ENCODE data around the gene ARHGAP6. TPM values are rescaled to one million over a fixed set of nuclear protein-coding genes. Genes with fewer than 3 reads are reported as not detected.

Gene ARHGAP6
- total RNA-seq, 1 experiment from 2014 or later = 0.10 TPM

DNA sequence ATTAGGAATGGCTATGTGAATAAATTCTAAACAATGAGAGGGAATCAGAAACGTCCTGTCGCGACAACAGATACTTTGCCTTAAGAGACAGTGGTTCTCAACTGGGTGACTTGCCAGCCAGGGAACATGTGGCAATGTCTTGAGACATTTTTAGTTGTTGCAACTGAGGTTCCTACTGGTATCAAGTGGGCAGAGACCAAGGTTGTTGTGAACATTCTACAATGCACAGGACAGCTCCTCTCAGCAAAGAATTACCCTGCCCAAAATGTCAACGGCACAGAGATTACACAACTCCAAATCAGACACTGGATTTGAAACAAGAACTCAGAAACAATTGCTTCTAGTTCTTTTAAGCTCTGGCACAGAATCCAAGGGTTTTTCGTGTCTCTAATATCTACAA, 128.6 kb downstream of the ARHGAP6 start:
- no TSS peak for BruUV-seq (replicated peaks)
- no peaks in the 10 kb centered on the region for H3K27me3 ChIP-seq (ENCODE audit: insufficient read depth, low read length)
- H3K9me3 ChIP-seq (ENCODE audit: control insufficient read depth in 1 of 2, insufficient read depth in 1 of 2, low read depth in 1 of 2, low read length in 2 of 2) = no peaks in the 10 kb centered on the region
- H2AFZ ChIP-seq (ENCODE audit: low read depth, low read length, poor library complexity, severe bottlenecking) = no peak overlapping the region
- no peaks in the 10 kb centered on the region for H3K36me3 ChIP-seq (ENCODE audit: control insufficient read depth in 1 of 2, insufficient read depth in 2 of 2, low read length in 2 of 2)
- H3K27ac ChIP-seq (ENCODE audit: low read depth, low read length) = no peak overlapping the region
- no peak overlapping the region for H3K9ac ChIP-seq (ENCODE audit: low read length)
- H3K4me2 ChIP-seq (ENCODE audit: low read length) = no peak overlapping the region
- ChIA-PET RAD21 (ENCODE audit: low non-redundant PET in 1 of 2, low total read pairs in 2 of 2, uncharacterized antibody in 2 of 2, unreplicated experiment in 2 of 2) (no interaction called here), POLR2A (no interaction called here), CTCF (no interaction called here)
- H3K4me1 ChIP-seq (ENCODE audit: control insufficient read depth in 1 of 2, insufficient read depth in 2 of 2, low read length in 2 of 2) = no peaks in the 10 kb centered on the region
- H3K9me2 ChIP-seq (ENCODE audit: insufficient read depth) = no peaks in the 10 kb centered on the region
- DNase-seq (ENCODE audit: low read depth, low spot score) = no peak
- H3K79me2 ChIP-seq (ENCODE audit: insufficient read depth, low read length) = no peaks in the 10 kb centered on the region
- ATAC-seq = no peak
- no peaks in the 10 kb centered on the region for H4K20me1 ChIP-seq (ENCODE audit: insufficient read depth)
- intact Hi-C loops (cut with micrococcal nuclease) = no loop called here
- TF ChIP-seq EZH2phosphoT487 (IDR thresholded peaks at IDR 0.05; ENCODE audit: borderline replicate concordance) (no peak), SIN3A (IDR thresholded peaks at IDR 0.05; ENCODE audit: low read depth) (no peak), ZBTB33 (IDR thresholded peaks at IDR 0.05; ENCODE audit: extremely low read depth, insufficient replicate concordance, low read length) (no peak), TCF7L2 (IDR thresholded peaks at IDR 0.05; ENCODE audit: borderline replicate concordance, extremely low read depth, insufficient read depth, insufficient read length) (no peak), EZH2 (IDR thresholded peaks at IDR 0.05) (no peak)
- H3K4me3 ChIP-seq (replicated peaks in 1 of 2; ENCODE audit: low read depth in 1 of 2, low read length in 2 of 2) = no peak overlapping the region

DNA sequence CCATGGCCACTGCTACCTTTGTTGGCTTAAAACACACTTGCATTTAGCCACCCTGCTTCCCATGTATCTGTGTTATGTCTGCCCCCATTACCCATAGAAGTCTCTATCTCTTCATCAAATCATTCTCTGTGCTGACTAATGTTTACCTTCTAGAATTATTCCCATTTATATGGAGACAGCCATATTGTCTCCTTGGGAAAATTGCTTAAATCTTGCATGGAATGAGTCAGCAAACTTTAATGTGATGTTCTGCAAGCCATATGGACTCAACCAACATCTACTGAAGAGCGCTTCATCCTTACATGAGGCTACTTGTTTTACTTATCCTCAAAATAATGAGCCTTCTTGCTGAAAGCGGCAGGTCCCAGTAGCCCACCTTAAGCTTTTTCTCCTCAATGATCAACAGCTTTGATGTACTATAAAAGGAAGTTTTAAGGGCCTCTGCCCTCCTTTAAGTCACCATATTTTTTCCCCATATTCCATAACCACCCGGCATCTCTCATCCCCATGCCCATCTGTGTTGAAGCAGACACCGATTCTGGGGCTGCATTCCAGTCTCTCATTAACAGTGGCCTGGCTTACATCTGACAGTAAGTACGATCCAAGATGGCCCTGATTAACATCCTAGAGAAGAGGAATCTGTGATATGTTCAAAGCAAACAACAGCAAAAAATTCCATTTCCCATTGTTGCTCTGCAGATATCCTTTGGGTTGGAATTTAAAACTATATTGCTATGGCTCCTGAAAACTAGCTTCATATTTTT, 130.4 kb downstream of the ARHGAP6 start:
- BruUV-seq (replicated peaks) = no TSS peak
- no peak overlapping the region for H3K4me3 ChIP-seq (replicated peaks in 1 of 2; ENCODE audit: low read depth in 1 of 2, low read length in 2 of 2)
- no peaks in the 10 kb centered on the region for H3K9me3 ChIP-seq (ENCODE audit: control insufficient read depth in 1 of 2, insufficient read depth in 1 of 2, low read depth in 1 of 2, low read length in 2 of 2)
- POLR2A ChIA-PET = no interaction called here
- H3K36me3 ChIP-seq (ENCODE audit: control insufficient read depth in 1 of 2, insufficient read depth in 2 of 2, low read length in 2 of 2) = no peaks in the 10 kb centered on the region
- no peaks in the 10 kb centered on the region for H3K27me3 ChIP-seq (ENCODE audit: insufficient read depth, low read length)
- no peaks in the 10 kb centered on the region for H3K9me2 ChIP-seq (ENCODE audit: insufficient read depth)
- ATAC-seq = no peak
- no peak overlapping the region for H3K4me2 ChIP-seq (ENCODE audit: low read length)
- CTCF ChIA-PET = no interaction called here
- no peak for DNase-seq (ENCODE audit: low read depth, low spot score)
- no peak overlapping the region for H3K9ac ChIP-seq (ENCODE audit: low read length)
- intact Hi-C loops (cut with micrococcal nuclease) = no loop called here
- no peak overlapping the region for H3K27ac ChIP-seq (ENCODE audit: low read depth, low read length)
- RAD21 ChIA-PET (ENCODE audit: low non-redundant PET in 1 of 2, low total read pairs in 2 of 2, uncharacterized antibody in 2 of 2, unreplicated experiment in 2 of 2) = no interaction called here
- no peaks in the 10 kb centered on the region for H3K4me1 ChIP-seq (ENCODE audit: control insufficient read depth in 1 of 2, insufficient read depth in 2 of 2, low read length in 2 of 2)
- no peaks in the 10 kb centered on the region for H4K20me1 ChIP-seq (ENCODE audit: insufficient read depth)
- no peak overlapping the region for H2AFZ ChIP-seq (ENCODE audit: low read depth, low read length, poor library complexity, severe bottlenecking)
- no peaks in the 10 kb centered on the region for H3K79me2 ChIP-seq (ENCODE audit: insufficient read depth, low read length)
- no peak for TF ChIP-seq RAD21 (IDR thresholded peaks at IDR 0.05; ENCODE audit: low read depth)
- TF ChIP-seq ZNF274 (IDR thresholded peaks at IDR 0.05; ENCODE audit: low read depth, low read length) = no peak
- no peak for TF ChIP-seq POLR2A (IDR thresholded peaks at IDR 0.05; ENCODE audit: borderline replicate concordance, extremely low read depth, insufficient read depth, insufficient read length)
- TF ChIP-seq, protein P1, sequence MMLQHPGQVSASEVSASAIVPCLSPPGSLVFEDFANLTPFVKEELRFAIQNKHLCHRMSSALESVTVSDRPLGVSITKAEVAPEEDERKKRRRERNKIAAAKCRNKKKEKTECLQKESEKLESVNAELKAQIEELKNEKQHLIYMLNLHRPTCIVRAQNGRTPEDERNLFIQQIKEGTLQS (IDR thresholded peaks at IDR 0.05) = no peak
- TF ChIP-seq, protein P2, sequence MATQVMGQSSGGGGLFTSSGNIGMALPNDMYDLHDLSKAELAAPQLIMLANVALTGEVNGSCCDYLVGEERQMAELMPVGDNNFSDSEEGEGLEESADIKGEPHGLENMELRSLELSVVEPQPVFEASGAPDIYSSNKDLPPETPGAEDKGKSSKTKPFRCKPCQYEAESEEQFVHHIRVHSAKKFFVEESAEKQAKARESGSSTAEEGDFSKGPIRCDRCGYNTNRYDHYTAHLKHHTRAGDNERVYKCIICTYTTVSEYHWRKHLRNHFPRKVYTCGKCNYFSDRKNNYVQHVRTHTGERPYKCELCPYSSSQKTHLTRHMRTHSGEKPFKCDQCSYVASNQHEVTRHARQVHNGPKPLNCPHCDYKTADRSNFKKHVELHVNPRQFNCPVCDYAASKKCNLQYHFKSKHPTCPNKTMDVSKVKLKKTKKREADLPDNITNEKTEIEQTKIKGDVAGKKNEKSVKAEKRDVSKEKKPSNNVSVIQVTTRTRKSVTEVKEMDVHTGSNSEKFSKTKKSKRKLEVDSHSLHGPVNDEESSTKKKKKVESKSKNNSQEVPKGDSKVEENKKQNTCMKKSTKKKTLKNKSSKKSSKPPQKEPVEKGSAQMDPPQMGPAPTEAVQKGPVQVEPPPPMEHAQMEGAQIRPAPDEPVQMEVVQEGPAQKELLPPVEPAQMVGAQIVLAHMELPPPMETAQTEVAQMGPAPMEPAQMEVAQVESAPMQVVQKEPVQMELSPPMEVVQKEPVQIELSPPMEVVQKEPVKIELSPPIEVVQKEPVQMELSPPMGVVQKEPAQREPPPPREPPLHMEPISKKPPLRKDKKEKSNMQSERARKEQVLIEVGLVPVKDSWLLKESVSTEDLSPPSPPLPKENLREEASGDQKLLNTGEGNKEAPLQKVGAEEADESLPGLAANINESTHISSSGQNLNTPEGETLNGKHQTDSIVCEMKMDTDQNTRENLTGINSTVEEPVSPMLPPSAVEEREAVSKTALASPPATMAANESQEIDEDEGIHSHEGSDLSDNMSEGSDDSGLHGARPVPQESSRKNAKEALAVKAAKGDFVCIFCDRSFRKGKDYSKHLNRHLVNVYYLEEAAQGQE (IDR thresholded peaks at IDR 0.05; ENCODE audit: low read depth) = no peak
- no peak for TF ChIP-seq ZFX (IDR thresholded peaks at IDR 0.05)
- no peak for TF ChIP-seq TCF7L2 (IDR thresholded peaks at IDR 0.05; ENCODE audit: borderline replicate concordance, extremely low read depth, insufficient read depth, insufficient read length)
- no peak for TF ChIP-seq ELF1 (IDR thresholded peaks at IDR 0.05; ENCODE audit: borderline replicate concordance, low read depth)
- TF ChIP-seq EGR1 (IDR thresholded peaks at IDR 0.05; ENCODE audit: low read depth) = no peak
- TF ChIP-seq SRF (IDR thresholded peaks at IDR 0.05; ENCODE audit: low read depth) = no peak
- no peak for TF ChIP-seq POLR2AphosphoS5 (IDR thresholded peaks at IDR 0.05; ENCODE audit: low read depth, low read length)
- TF ChIP-seq CBX3 (IDR thresholded peaks at IDR 0.05; ENCODE audit: low read depth) = no peak

All from HCT116 (cell line).